GM21526 (cell line): ENCODE results near the gene PLAAT2.
"Not testable (repeated sequence)": the region's sequence is repeated elsewhere in the genome, so short reads cannot be mapped to it uniquely, and the experiment has no call there.

Experiments
- ATAC-seq: cut with Tn5 transposase; IDR thresholded peaks from one replicate; pipeline ENCODE4 v1.9.1; 2021; ENCODE audit warnings: moderate library complexity; ENCODE audit not compliant: unreplicated experiment, low FRiP score

The PLAAT2 gene

DNA sequence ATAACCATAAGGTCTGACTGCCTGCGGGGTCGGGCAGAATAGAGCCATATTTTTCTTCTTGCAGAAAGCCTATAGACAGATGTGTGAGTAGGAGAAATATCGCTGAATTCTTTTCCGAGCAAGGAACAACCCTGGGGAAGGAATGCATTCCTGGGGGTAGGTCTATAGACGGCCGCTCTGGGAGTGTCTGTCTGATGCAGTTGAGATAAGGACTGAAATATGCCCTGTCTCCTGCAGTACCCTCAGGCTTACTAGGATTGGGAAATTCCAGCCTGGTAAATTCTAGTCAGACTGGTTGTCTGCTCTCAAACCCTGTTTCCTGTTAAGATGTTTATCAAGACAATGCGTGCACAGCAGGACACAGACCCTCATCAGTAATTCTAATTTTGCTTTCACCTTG is 18.0 kb upstream of the PLAAT2 start:
- ATAC-seq, result not testable (repeated sequence)

DNA sequence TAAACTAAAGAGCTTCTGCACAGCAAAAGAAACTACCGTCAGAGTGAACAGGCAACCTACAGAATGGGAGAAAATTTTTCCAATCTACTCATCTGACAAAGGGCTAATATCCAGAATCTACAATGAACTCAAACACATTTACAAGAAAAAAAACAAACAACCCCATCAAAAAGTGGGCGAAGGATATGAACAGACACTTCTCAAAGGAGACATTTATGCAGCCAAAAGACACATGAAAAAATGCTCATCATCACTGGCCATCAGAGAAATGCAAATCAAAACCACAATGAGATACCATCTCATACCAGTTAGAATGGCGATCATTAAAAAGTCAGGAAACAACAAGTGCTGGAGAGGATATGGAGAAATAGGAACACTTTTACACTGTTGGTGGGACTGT is 15.7 kb upstream of the PLAAT2 start:
- not testable (repeated sequence) for ATAC-seq

DNA sequence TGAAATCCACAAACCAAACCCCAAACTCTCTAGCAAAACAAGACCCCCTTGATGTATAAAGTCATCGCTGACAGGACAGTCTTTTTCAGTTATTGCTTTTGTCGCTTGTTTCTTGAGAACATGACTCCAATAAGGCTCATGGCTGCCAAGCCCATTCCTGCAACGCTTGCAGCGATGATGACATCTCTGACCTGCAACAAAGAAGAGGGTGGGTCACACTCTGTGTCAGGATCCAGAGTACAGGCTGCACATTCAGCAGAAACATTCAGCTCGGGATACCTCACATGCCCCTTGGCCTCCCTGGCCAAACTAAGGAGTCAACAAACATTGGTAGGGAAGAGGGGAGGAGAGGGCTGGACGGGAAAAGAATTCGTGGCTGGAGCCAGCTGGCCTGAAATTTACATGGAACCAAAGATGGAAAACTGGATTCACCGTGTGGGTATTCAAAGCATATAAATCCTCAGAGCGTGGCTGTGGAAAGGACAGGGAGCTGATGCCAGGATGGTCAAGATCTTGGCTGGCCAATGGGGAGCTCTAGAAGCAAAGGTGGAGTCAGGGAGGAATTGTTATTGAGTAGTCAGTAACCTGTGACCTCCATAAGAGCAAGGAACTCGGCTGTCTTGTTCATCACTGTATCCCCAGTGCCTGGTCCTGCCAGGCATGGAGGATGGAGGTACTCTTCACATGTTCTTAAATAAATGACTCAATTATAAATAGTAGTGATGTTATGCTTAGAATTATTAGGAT is 11.8 kb upstream of the PLAAT2 start:
- ATAC-seq, result no peak

DNA sequence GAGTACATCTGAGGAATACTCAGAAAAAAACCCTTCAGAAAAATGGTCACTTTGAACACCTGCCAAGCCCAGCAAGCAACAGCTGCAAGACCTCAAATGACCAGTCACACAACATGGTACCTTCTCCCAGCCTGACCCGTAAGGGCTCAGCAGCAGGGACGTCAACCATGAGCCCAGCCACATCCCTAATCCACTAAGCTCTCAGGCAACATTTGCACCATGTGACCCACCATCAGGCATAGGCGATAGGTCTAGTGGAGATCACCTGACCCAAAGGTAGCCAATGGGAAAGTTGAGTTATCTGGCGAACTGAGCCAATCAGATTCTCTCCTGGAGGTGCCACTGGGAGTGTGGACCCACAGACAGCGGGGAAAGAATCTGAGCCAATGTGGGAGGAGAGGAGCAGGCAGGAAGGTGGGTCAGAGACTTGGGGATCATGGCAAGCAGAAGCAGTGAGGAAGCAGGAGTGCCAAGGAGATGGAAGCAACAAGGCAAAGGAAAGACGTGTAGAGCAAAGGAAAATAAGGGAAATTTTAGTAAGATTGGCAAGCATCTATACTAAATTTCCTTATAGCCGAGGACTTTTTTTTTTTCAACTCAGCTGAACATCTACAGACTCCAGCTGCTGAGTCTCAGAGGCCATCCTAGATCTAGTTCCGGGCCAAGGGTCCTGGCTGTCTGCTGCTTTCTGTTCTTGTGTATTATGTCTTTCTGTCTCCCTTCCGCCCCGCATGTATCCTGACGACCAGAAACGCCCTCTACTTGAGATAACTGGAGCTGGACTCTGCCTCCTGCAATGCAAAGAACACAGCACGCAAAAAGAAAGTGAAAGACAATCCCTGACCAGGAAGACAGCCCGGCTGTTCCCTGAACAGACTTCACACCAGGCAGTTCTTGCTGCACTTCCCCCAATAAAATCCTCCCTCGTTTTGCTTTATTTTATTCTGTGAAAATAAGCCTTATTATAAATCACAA is 11.0 kb upstream of the PLAAT2 start:
- ATAC-seq, result no peak

DNA sequence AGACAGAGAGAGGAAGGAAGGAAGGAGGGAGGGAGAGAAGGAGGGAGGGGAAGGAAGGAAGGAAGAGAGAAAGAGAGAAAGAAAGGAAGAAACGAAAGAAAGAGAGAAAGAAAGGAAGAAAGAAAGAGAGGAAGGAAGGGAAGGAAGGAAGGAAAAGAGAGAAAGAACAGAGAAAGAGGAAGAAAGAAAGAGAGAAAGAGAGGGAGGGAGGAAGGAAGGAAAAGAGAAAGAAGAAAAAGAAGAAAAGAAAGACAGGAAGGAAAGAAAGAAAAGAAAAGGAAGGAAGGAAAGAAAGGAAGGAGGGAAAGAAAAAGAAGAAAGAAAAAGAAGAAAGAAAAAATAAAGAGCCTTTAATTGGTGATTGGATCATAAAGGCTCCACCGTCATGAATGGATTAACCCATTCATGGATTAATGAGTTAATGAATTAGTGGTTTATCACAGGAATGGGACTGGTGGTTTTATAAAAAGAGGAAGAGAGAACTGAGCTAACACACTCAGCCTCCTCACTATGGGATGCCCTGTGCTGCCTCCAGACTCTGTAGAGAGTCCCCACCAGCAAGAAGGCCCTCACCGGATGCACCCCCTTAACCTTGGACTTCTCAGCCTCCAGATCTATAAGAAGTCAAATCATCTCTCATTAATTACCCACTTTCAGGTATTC is 9.0 kb upstream of the PLAAT2 start:
- ATAC-seq, result no peak

DNA sequence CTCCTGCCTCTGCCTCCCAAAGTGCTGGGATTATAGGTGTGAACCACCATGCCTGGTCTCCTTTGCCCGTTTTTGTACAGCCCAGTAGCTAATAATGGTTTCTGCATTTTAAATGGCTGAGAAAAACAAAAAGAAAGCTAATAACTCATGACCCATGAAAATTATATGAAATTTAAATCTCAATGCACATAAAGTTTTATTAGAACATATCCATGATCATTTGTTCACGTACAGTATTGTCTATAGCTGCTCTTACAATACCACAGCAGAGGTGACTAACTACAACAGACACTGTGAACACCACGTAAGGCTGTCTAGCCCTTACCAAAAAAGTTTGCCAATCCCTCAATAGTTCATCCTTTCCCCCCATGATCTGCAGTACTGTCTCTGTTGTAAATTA is 6.4 kb upstream of the PLAAT2 start:
- ATAC-seq, result no peak

DNA sequence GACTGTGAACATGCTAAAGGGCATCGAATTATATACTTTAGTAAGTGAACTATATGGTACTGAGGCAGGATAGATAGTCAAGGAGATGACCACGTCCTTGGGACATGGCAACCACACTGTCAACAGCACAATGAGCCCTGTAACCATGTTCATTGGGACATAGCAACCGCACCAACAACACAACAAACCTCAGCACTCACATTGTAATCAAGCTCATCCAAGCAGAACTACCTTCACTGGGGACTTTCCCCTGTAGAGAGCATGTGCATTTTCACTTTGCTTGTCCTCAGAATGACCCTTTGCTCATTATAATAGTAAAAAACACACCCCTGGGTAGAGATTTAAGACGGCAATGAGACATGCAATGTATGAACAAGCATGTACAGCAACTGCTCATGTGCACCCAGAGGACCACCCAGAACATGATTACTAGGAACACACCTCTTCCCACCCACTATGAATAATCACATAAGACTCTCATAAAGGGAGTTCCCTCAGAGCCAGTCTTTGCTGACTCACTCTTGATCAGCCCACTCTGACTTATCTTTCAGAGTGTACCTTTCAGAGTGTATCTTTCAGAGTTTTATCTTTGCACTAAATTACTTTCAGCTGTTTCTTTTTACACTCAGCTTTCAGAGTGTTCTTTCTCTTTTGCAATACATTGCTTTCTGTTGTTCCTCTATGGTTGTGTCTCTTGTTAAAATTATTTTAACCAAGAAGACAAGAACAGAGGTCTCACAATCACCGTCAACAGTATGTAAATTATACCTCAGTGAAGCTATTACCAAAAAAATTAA is 4.1 kb upstream of the PLAAT2 start:
- ATAC-seq, result peak; percentile 74

DNA sequence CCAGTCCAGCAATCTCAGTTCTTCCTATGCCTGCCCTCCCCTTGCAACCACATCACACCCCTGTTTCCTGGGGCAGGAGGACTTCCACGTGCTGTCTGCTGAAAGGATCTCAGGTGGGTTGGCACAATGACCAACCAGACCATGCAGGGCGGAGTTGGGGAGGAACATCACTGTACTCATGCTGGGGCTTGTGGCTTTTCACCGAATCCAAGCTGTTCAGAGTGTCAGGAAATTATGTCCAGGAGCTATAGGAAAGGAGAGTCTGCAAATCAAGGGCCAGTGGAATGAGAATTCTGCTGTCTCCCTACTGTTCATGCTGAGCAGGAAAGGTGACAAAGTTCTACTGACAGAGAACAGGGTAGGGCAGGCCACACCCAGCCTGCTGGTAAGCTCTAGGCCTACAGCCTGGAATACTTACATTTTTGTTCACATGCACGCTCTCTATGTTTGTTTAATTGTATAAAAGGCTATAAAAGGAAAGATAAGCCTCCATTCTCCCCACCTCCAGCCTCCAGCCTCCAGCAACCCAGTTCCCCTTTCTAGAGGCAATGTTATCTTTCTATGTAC is 1.7 kb upstream of the PLAAT2 start:
- ATAC-seq, result no peak

DNA sequence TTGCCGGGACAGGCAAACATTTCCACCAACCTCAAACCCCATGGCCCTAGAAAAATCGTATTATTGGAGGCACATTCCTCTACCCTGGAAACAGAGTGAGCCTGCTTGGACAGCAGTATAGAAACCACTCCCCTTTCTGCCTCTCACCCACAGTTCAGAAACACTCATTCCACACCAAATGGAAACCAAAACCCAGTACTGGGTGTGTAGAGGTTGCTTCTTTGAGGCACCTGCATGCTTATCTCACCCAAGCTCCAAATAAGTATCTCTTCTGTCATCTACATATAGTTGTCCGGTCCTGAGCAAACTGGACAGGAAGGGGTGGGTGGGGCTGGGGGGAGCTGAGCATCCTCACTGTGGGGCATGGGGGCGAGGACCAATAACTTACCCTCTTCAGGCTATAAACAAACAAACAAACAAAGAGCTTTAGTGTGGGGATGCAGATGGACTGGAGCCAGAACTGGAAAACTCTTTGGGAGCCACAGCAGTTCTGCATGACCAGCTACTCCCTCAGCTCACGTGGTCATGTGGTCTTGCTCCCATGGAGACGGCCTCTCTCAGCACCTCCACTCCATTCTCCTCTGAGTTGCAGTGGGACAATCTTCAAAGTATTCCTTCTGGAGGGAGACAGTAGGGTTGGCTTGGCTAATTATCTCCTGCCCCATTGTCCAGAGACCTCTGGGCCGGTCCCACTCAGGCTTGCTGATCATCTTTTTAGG is 1.0 kb upstream of the PLAAT2 start:
- ATAC-seq, result peak; percentile 58

DNA sequence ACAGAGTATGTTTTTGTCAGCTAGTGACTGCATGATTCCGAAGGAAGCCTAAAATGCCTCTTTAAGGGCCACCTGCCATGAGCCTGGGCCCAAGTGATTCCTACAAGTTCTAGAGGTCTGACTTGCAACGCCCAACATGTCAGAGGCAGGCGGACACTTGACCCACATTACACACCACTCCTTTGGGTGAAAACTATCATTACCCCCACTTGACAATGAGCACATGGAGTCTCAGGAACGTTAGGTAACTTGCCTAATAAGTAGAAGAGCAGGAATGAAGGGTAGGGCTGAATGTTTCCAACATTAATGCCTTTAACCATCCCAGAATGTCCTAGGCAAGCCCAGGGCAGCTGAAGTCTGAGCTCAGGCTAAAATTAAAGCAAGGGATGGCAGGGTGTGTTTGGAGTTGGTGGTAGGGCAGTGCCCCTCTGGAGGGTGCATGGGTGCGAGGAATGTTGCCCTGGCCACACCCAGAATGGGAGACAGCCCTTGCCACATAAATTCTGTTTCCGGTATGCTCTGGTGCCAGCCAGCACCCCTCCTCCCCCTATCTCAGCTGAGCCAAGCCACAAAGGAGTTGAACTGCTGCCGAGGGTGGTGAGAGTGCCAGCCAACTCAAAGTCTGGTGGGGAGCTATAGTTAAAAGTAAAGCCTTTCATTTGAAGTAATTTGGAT is 2.5 kb downstream of the PLAAT2 start:
- ATAC-seq, result no peak

DNA sequence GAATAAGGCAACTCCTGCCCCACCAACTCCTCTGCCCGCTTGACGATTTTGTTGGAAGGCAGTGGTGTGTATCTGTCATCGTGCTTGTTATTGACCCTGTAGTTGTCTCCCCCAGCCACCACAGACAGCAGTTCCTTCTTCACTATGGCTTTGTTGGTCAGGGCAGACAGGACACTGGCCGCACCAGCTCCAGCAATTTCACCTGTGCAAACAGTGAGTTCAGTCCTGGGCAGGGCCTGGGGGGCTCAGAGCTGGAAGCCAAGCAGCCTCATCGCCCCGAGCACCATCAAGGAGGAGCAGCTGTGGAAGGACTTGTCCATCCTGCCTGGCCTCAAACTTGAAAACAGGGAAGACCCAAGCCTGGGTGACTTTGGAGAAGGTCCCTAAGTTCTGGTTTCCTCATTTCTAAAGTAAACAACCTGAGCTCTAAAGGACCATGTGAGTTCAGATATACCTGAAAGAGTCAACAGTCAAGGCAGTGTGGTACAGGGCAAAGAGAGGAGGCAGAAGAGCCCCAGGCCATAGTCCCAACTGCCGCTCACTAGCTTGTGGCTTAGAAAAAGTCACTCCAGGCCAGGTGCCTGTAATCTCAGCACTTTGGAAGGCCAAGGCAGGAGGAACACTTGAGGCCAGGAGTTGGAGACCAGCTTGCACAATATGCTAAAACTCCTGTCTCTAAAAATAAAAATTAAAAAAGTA is 4.6 kb downstream of the PLAAT2 start:
- no peak for ATAC-seq

DNA sequence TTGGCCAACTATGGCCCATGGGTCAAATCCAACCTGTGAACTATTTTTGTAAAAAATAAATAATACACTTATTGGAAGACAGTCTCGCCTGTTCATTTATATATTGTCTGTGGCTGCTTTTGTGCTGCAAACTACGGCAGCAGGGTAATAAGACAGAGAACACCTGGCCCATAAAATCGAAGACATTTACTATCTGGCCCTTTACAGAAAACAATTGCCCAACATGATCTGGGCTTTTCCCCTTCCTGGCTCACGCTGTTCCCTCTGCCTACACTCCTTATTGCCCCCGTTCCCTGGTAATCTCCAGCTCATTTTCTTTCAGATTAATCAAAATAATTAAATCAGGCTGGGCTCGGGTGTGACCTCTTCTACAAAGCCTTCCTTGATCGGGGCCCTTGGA is 5.6 kb downstream of the PLAAT2 start:
- ATAC-seq, result no peak

DNA sequence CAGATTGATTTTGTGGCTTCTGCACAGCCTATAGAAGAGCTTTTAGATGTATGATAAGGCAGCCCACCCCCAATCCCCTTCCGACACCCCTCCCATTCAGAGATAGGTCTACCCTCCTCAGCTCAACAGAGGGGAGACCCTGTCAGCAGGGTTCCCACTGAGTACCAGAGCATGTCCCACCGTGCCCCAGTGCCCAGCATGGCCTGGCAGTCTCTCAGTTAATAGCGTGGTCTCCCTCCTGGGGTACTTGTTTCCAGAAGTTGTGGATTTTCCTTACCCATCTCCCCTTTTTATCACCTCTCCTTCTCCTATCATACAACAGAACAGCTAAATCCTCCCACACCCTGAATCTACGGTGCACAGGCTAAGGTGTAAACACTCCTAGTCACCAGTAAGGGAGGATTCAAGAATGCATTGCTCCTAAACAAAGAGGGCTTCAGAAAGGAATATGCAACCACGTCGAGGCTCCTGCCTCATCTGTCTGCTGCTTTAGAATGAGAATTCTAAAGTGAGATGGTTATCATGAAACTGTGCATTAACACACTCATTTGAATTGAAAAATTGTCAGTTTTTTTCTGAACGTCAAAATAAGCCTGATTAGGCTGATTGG is 6.7 kb downstream of the PLAAT2 start:
- ATAC-seq, result no peak

DNA sequence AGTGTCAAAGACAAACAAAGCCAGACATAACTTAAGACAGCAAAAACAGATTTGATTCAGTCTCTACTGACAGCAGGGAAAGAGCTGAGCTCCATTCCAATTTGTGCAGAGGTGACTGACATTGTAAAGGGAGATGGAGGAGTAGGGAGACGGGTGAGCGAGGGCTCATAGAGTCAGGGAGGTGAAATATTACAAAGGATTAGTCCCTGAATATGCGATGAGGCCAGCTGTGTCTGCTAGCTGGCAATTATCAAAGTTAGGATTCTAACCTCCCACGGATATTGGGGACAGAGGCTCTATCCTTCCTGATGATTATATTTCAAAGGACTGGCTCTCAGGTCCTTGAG is 8.3 kb downstream of the PLAAT2 start:
- no peak for ATAC-seq

DNA sequence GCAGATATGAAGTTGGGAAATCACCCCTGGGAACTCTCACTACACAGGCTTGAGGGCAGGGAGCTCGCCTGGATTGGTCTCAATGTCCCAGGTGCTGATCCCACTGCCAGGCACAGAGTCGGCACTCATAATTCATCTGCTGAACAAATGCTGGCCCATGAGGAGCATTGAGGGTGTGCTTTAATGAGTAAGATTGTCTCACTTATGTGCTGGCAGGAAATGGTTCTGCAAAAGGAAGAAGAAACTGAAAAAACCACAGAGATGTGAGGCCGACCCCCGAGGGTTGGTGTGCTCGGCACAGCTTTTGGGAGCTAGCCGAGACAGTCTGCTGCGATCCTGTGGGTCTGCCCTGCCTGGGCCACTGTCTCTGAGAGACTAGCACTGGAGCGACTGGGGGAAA is 9.4 kb downstream of the PLAAT2 start:
- ATAC-seq, result no peak

DNA sequence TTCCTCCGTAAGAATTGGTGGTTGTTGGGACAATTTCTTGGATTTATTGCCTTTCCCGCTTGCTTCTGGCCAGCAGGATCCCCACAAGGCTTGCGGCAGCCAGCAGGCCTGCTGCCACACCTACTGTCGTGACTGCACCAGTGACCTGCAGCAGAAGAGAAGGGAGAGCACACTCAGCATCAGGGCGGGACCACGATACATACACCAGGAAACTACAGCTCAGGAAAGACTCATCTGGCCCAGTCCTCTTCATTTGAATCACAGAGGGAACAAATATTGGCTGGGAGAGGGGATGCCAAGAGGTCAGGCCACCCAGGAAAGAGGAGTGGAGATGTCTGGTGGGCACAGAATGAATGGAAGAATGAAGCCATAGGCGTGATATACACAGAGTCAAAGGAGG is 10.3 kb downstream of the PLAAT2 start:
- ATAC-seq, result no peak

DNA sequence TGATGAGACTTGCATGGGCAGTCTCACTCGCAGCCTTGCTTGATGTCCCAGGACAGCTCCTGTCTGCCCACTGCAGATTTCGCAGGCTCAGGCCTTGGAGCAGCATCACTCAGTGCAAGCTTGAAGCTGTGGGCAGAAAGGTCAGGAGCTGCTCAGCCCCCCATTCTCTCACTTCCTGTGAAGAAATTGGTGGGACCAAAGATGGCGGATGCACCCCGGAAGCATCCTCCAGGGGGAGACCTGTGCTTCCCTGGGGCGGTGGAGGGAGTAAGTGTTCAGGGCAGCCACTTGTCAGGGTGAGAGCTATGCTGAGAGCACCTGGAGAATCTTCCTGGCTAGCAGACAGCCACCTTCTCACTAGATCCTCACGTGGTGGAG is 11.3 kb downstream of the PLAAT2 start:
- no peak for ATAC-seq
